CMK (cell line): ENCODE results near the gene TCF15.

ENCODE experiments used
- DNase-seq: peaks from one replicate; pipeline ENCODE4 v3.0.0-alpha.2; 2010; ENCODE audit warnings: low read depth

The TCF15 gene

DNA sequence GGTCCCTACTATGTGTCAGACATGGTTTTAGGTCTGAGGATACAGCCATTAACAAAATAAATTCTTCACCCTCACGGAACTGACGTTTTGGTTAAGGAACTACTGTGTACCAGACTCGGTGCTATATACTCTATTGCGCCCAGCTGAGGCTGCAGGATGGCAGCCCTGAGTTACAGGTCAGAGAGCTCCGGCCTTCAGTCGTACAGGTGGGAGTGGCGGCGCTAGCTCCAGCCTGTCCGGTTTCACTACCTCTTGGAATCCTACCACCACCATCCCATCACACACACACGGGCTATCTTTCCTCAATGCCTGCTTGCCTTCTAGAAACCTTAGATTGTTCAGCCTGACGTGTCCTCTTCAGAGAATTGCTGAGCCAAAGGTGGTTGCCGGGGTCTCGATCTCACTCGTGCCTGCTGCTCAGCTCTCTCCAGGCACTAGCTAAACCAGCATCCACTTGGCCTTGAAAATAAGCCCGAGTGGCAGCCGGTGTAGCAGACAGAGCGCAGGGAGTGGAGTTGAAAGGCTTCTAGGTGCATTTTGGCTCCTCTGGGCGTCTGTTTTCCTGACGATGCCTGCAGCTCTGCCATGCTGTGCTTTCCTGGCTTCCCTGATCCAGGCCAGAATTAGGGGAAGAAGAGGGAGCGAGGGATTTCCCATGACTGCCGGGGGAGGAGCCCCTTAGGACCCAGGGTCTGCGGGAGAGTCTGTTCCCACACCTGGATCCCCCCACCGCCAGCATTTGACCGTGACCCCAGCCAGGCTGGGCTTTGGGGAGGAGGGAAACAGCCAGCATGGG is 1.1 kb upstream of the TCF15 start:
- no peak for DNase-seq

- DNase-seq = no peak
Observed at GRCh38 chr20:609371-609964, 641 bp downstream of the TCF15 start.

GRCh38 chr20:608970-609369 is 1.1 kb downstream of the TCF15 start:
- no peak for DNase-seq

- no peak for DNase-seq
Observed at GRCh38 chr20:607476-607875, 2.6 kb downstream of the TCF15 start.

- no peak for DNase-seq
Observed at GRCh38 chr20:605237-605636, 4.9 kb downstream of the TCF15 start.

DNA sequence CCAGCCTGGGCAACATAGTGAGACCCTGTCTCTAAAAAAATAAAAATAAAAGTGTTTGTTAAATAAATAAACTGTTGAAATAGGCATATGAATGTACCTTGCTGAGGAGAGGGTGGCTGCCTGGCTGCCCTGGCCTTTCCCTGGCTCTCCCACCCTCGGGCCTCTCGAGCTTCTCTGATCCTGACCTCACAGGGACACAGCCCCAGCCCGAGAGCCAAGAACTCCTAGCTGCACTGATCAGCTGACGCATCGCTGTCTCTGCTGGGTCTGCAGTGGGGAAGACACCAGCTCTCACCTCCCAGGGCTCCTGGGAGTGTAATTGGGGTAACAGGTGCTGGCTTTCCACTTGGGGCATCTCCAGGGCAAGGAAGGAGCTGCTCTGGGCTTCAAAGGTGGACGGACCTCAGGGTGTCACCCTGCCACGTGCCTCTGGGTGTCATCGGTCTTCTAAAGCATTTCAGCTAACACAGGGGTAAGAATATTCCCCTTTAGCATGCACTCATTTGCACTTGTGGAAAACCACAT is 6.9 kb downstream of the TCF15 start:
- DNase-seq = no peak

GRCh38 chr20:602111-602970 is 7.8 kb downstream of the TCF15 start:
- DNase-seq = no peak

- DNase-seq = no peak
Observed at GRCh38 chr20:600736-601135, 9.4 kb downstream of the TCF15 start.

DNA sequence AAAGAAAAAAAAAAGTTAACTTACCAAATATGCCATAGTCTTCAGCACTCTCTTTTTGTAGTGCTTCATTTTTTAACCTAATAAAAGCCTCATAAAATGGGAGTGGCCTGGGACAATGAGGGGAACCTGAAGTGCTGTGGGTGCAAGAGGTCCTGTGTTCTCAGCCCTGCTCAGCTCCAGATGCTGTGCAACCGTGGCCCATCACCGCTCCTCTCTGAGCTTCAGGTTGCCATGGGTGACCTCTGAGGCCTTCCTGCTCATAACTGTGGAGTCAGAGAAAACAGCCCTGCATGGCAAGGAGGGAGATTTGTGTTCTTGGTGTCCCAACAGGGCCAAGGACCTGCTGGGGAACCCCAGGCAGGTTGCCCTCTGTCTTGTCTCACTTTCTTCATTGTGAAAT is 10.0 kb downstream of the TCF15 start:
- DNase-seq = no peak

GRCh38 chr20:598133-598850 is 11.8 kb downstream of the TCF15 start:
- DNase-seq = no peak

DNA sequence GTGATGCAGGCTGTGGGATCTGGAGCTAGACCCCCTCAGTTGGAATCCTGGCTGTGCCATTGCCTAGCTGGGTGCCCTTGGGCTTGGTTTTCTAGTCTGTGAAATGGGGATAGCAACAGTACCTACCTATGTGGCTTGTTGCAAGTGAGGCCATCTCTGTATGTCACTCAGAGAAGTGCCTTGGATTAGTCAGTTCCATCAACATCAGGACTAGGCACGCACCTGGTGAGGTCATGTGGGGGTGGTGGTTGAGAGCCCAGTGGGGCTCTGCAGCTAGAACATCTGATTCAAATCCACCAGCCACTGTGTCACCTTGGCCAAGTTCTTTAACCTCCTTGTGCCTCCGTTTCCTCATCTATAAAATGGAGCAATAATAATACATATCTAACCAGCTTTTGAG is 12.5 kb downstream of the TCF15 start:
- DNase-seq = no peak

DNA sequence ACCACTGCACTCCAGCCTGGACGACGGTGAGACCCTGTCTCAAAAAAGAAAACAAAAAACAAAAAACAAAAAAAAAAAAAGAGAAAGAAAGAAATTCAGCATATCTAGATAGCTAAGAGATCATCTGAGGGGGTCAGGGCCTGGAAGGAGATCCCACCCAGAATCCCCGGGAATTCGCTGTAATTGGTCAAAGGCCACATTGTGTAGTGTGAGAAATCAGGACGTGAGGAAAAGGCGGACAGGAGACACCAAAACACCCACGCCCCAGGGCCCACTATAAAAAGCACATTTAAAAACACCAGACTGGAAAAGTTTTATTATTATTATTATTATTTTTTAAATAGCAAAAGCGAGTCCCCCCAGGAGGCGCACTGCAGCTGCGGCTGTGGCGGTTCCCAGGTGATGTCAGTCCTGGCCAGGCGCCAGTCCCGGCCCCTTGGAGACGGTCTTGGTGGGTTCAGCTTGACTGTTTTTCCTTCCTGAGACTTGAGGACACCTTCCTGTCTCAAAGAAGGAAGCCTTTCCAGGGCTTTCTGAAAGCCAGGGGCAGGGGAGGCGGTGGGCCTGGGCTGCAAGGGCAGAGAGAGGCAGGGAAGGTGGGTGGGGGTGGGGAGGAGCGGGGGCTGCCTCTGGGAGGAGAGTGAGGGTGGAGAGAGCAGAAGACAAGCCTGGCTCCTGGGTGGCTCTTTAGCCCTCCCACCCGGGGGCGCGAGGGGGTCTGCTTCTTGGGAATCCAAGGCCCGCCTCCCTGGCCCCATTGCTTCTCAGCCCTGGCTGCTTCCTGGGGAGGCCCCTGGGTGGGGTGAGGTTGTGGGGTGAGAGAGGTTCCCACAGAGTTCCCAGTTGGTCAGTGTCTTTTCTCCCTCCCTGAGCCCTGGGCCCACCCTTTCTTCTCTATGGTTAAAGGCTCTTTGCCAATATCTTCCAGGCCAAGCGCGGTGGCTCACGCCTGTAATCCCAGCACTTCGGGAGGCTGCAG is 14.5 kb downstream of the TCF15 start:
- DNase-seq = no peak

- DNase-seq = no peak
Observed at GRCh38 chr20:592506-592905, 17.6 kb downstream of the TCF15 start.

DNA sequence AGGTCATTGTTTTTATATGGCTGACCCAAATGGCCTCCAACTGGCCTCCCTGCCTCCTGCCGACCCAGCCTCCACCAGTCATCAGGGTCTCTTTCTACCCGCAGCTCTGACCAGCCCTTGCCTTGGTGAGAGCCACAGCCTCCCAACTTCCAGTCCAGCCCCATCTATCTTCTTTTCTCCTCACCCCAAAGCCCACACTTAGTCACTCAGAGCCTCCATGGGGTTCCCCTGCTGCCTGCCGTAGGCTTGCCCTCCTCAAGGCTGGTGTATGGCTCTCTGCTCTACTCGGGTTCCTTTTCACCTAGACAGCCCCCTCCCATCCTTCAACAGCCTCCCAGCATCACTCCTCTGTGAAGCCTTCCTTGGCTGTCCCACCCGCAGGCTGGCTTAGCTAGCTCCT is 18.2 kb downstream of the TCF15 start:
- DNase-seq = no peak

GRCh38 chr20:588932-589672 is 21.0 kb downstream of the TCF15 start:
- DNase-seq = no peak

- no peak for DNase-seq
Observed at GRCh38 chr20:588476-588875, 21.6 kb downstream of the TCF15 start.

- DNase-seq = no peak
Observed at GRCh38 chr20:584971-585301, 25.2 kb downstream of the TCF15 start.

- DNase-seq = no peak
Observed at GRCh38 chr20:584161-584970, 25.7 kb downstream of the TCF15 start.

DNA sequence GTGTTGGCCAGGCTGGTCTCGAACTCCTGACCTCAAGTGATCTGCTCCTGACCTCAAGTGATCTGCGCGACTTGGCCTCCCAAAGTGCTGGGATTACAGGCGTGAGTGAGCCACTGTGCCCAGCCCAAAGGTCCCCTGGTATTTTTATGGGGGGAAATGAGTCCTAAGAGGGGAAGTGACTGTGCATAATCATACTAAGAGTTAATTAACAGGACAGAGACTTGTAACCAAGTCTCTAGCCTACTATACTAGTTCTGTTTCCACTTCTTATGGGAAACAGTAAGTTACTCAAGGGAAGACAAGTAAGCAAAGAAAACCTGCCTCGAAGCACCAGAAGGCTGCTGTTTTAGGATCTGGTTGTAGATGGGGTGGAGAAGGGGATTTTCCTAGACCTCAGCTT is 27.9 kb downstream of the TCF15 start:
- no peak for DNase-seq
